H1 (cell line): ENCODE results near the gene CALHM3. TPM values are rescaled to one million over a fixed set of nuclear protein-coding genes. Genes with fewer than 3 reads are reported as not detected.

Experiments used
- CTCF ChIA-PET: fragments of 300-600 bp; sonication (Branson Sonifier 250); formaldehyde crosslinking; loops from one replicate; lab custom pipeline; 2021; ENCODE audit not compliant: partially characterized antibody; lab: Charles Lee
- POLR2A ChIA-PET: fragments of 300-600 bp; sonication (Branson Sonifier 250); formaldehyde crosslinking; loops from one replicate; lab custom pipeline; 2021; ENCODE audit warnings: inconsistent platforms; ENCODE audit not compliant: partially characterized antibody; lab: Charles Lee
- DNase-seq, 2 experiments: peaks; one replicate each; pipeline versions ENCODE4 v3.0.0 to v3.0.0-alpha.2; 2010 to 2022; ENCODE audit warnings: low spot score in 2 of 2, low read depth in 1 of 2, mixed read lengths in 1 of 2
- FAIRE-seq: peaks from 2 replicates; lab custom pipeline; 2011; peaks lifted over from hg19 to GRCh38; lab: Jason Lieb, UNC
- H2AFZ ChIP-seq: 2 replicates; pipeline ENCODE4 v1.8.1; 2012; ENCODE audit warnings: low read length, inconsistent platforms
- H2AK5ac ChIP-seq: 2 replicates; pipeline ENCODE4 v1.6.1; 2013; ENCODE audit warnings: low read depth, low read length
- H2BK120ac ChIP-seq: replicated peaks from 2 replicates; pipeline ENCODE3; 2013; ENCODE audit warnings: low read depth, low read length, inconsistent platforms
- H2BK12ac ChIP-seq: 2 replicates; pipeline ENCODE4 v1.6.1; 2013; ENCODE audit warnings: low read depth, low read length
- H2BK15ac ChIP-seq: 2 replicates; pipeline ENCODE4 v1.6.1; 2013; ENCODE audit warnings: low read length
- H2BK20ac ChIP-seq: 2 replicates; pipeline ENCODE4 v1.6.1; 2013; ENCODE audit warnings: low read length
- H2BK5ac ChIP-seq: 2 replicates; pipeline ENCODE4 v1.6.1; 2013; ENCODE audit warnings: low read depth, low read length
- H3K14ac ChIP-seq: 2 replicates; pipeline ENCODE4 v1.6.1; 2013; ENCODE audit warnings: inconsistent platforms; ENCODE audit not compliant: insufficient read length
- H3K18ac ChIP-seq: 2 replicates; pipeline ENCODE4 v1.6.1; 2013; ENCODE audit warnings: low read length; ENCODE audit errors: extremely low read depth
- H3K23ac ChIP-seq: 2 replicates; pipeline ENCODE4 v1.6.1; 2013; ENCODE audit warnings: inconsistent platforms; ENCODE audit not compliant: insufficient read length
- H3K23me2 ChIP-seq: 2 replicates; pipeline ENCODE4 v1.6.1; 2013; ENCODE audit warnings: low read depth, low read length
- H3K27ac ChIP-seq: 2 replicates; pipeline ENCODE4 v1.6.1; 2011; ENCODE audit warnings: low read depth, low read length, inconsistent platforms
- H3K27me3 ChIP-seq, 4 experiments: replicated peaks in 1 of 4; 1 replicate in 1 of 4; 2 replicates in 3 of 4; pipeline versions ENCODE4 v1.6.1 to v1.8.1; 2011 to 2013; ENCODE audit warnings: low read length in 3 of 4, mild to moderate bottlenecking in 3 of 4, inconsistent platforms in 2 of 4, mixed read lengths in 2 of 4, moderate library complexity in 1 of 4; ENCODE audit not compliant: control insufficient read depth in 3 of 4, insufficient read depth in 3 of 4; ENCODE audit errors: extremely low read depth in 1 of 4
- H3K36me3 ChIP-seq, 4 experiments: 2 replicates each; pipeline versions ENCODE4 v1.6.1 to v1.8.1; 2011 to 2013; ENCODE audit warnings: mild to moderate bottlenecking in 4 of 4, low read length in 3 of 4, moderate library complexity in 2 of 4, control low read depth in 1 of 4, inconsistent platforms in 1 of 4; ENCODE audit not compliant: insufficient read depth in 4 of 4, control insufficient read depth in 2 of 4
- H3K4ac ChIP-seq: replicated peaks from 2 replicates; pipeline ENCODE3; 2013; ENCODE audit warnings: low read length, low read depth, mixed read lengths, inconsistent platforms; ENCODE audit not compliant: insufficient read length
- H3K4me1 ChIP-seq, 4 experiments: replicated peaks in 1 of 4; 1 replicate in 1 of 4; 2 replicates in 3 of 4; pipeline versions ENCODE4 v1.6.1 to v1.8.1; 2011 to 2013; ENCODE audit warnings: low read length in 3 of 4, inconsistent platforms in 2 of 4, mixed read lengths in 1 of 4; ENCODE audit not compliant: insufficient read depth in 4 of 4, control insufficient read depth in 3 of 4
- H3K4me2 ChIP-seq, 2 experiments: 2 replicates each; pipeline versions ENCODE4 v1.6.1 to v1.8.1; 2011 to 2013; ENCODE audit warnings: low read depth in 2 of 2, low read length in 2 of 2, control low read depth in 1 of 2, inconsistent platforms in 1 of 2, mild to moderate bottlenecking in 1 of 2; ENCODE audit not compliant: insufficient read depth in 1 of 2
- H3K4me3 ChIP-seq, 4 experiments: fragments of 200-600, 300-600 bp in 1 of 4; sonication (generic), shearing (Covaris generic), sonication (Bioruptor Twin) in 1 of 4; 2 replicates each; pipeline versions ENCODE4 v1.5.1 to v1.8.1; 2011 to 2016; ENCODE audit warnings: low read length in 4 of 4, low read depth in 3 of 4, control low read depth in 2 of 4, inconsistent platforms in 2 of 4, mild to moderate bottlenecking in 2 of 4, mixed read lengths in 1 of 4, moderate library complexity in 1 of 4; ENCODE audit not compliant: insufficient read depth in 2 of 4; ENCODE audit errors: extremely low read depth in 1 of 4
- H3K56ac ChIP-seq: replicated peaks from 2 replicates; pipeline ENCODE3; 2013; ENCODE audit warnings: low read depth, mild to moderate bottlenecking, mixed read lengths, low read length, inconsistent platforms; ENCODE audit not compliant: insufficient read length
- H3K79me1 ChIP-seq: 2 replicates; pipeline ENCODE4 v1.6.1; 2013; ENCODE audit warnings: low read depth, low read length, control low read depth
- H3K79me2 ChIP-seq, 2 experiments: 2 replicates each; pipeline versions ENCODE4 v1.6.1 to v1.8.1; 2012 to 2013; ENCODE audit warnings: low read length in 2 of 2, mild to moderate bottlenecking in 2 of 2, inconsistent platforms in 1 of 2; ENCODE audit not compliant: insufficient read depth in 2 of 2, control insufficient read depth in 1 of 2
- H3K9ac ChIP-seq, 4 experiments: replicated peaks in 1 of 4; 1 replicate in 1 of 4; 2 replicates in 3 of 4; pipeline versions ENCODE4 v1.6.1 to v1.8.1; 2011 to 2013; ENCODE audit warnings: low read depth in 3 of 4, low read length in 3 of 4, control low read depth in 2 of 4, mild to moderate bottlenecking in 2 of 4, moderate library complexity in 2 of 4, inconsistent platforms in 1 of 4; ENCODE audit errors: extremely low read depth in 1 of 4
- H3K9me3 ChIP-seq, 2 experiments: 2 replicates each; pipeline versions ENCODE4 v1.6.1 to v1.8.1; 2012 to 2013; ENCODE audit warnings: mild to moderate bottlenecking in 2 of 2, moderate library complexity in 2 of 2, control low read depth in 1 of 2, inconsistent platforms in 1 of 2, low read depth in 1 of 2, low read length in 1 of 2, mixed read lengths in 1 of 2; ENCODE audit not compliant: insufficient read depth in 2 of 2
- H4K20me1 ChIP-seq, 2 experiments: replicated peaks in 1 of 2; 2 replicates each; pipeline versions ENCODE3 to v1.8.1; 2011 to 2013; ENCODE audit warnings: inconsistent platforms in 2 of 2, low read length in 2 of 2, mild to moderate bottlenecking in 1 of 2; ENCODE audit not compliant: insufficient read depth in 2 of 2, control insufficient read depth in 1 of 2
- H4K5ac ChIP-seq: 2 replicates; pipeline ENCODE4 v1.6.1; 2013; ENCODE audit warnings: low read length, low read depth, mixed read lengths, inconsistent platforms; ENCODE audit not compliant: insufficient read length
- H4K8ac ChIP-seq: 2 replicates; pipeline ENCODE4 v1.8.0; 2013; ENCODE audit warnings: mild to moderate bottlenecking, moderate library complexity, low read length, inconsistent platforms; ENCODE audit not compliant: insufficient read depth; ENCODE audit errors: extremely low read depth
- H4K91ac ChIP-seq: replicated peaks from 2 replicates; pipeline ENCODE3; 2013; ENCODE audit warnings: low read length, mixed read lengths, inconsistent platforms; ENCODE audit not compliant: insufficient read length
- ATF2 ChIP-seq: IDR thresholded peaks from 2 replicates; pipeline ENCODE4 v1.6.1; 2012; ENCODE audit warnings: low read length, inconsistent platforms
- BACH1 ChIP-seq: IDR thresholded peaks from 2 replicates; pipeline ENCODE4 v1.6.1; 2012; ENCODE audit warnings: low read length, improper control_type of control experiment
- CEBPB ChIP-seq: IDR thresholded peaks from 2 replicates; pipeline ENCODE4 v1.6.1; 2012; ENCODE audit warnings: low read depth, low read length
- EP300 ChIP-seq, 2 experiments: IDR thresholded peaks; 1 replicate in 1 of 2; 2 replicates in 1 of 2; pipeline ENCODE4 v1.6.1; 2011 to 2012; ENCODE audit warnings: low read depth in 2 of 2, low read length in 2 of 2, mild to moderate bottlenecking in 2 of 2, borderline replicate concordance in 1 of 2, inconsistent platforms in 1 of 2, moderate library complexity in 1 of 2
- EZH2 ChIP-seq: fragments of 200-600 bp; sonication (generic); IDR thresholded peaks from 2 replicates; pipeline ENCODE4 v1.7.1; 2012; ENCODE audit warnings: low read depth, mild to moderate bottlenecking, moderate library complexity, low read length, inconsistent platforms; ENCODE audit not compliant: severe bottlenecking
- JUND ChIP-seq: IDR thresholded peaks from 2 replicates; pipeline ENCODE4 v1.6.1; 2011; ENCODE audit warnings: mild to moderate bottlenecking, improper control_type of control experiment, low read length
- RBBP5 ChIP-seq: IDR thresholded peaks from 2 replicates; pipeline ENCODE4 v1.7.1; 2012; ENCODE audit warnings: low read depth, mild to moderate bottlenecking, inconsistent platforms, low read length, moderate library complexity, borderline replicate concordance
- RFX5 ChIP-seq: IDR thresholded peaks from 2 replicates; pipeline ENCODE4 v1.6.1; 2011; ENCODE audit warnings: low read depth, low read length, improper control_type of control experiment, borderline replicate concordance
- SIN3A ChIP-seq, 2 experiments: IDR thresholded peaks in 1 of 2; conservative IDR thresholded peaks in 1 of 2; 2 replicates each; pipeline ENCODE4 v1.6.1; 2011 to 2012; ENCODE audit warnings: low read length in 2 of 2, improper control_type of control experiment in 1 of 2, low read depth in 1 of 2, mild to moderate bottlenecking in 1 of 2
- SP4 ChIP-seq: IDR thresholded peaks from 2 replicates; pipeline ENCODE4 v1.6.1; 2012; ENCODE audit warnings: low read length, inconsistent platforms
- TBP ChIP-seq: IDR thresholded peaks from 2 replicates; pipeline ENCODE4 v1.6.1; 2011; ENCODE audit warnings: low read depth, low read length, improper control_type of control experiment
- TCF12 ChIP-seq: IDR thresholded peaks from 2 replicates; pipeline ENCODE4 v1.6.1; 2011; ENCODE audit warnings: low read depth, mild to moderate bottlenecking, low read length
- ZNF274 ChIP-seq: IDR thresholded peaks from 2 replicates; pipeline ENCODE4 v1.7.0; 2012; ENCODE audit warnings: low read length, borderline replicate concordance; ENCODE audit errors: extremely low read depth
- WGBS, 2 experiments: shearing (Covaris generic) in 1 of 2; methylation state at CpG; one replicate each; pipeline versions ENCODE4 v1.1.6 to v1.1.7; 2013 to 2015; ENCODE audit warnings: low lambda C conversion rate in 2 of 2, mixed read lengths in 2 of 2, inconsistent platforms in 1 of 2, low coverage in 1 of 2, missing lambda C conversion rate in 1 of 2; ENCODE audit not compliant: insufficient replicate concordance in 2 of 2, insufficient coverage in 1 of 2, insufficient read length in 1 of 2; ENCODE audit errors: extremely low coverage in 1 of 2, missing lambda C conversion rate in 1 of 2; 5-methylcytosine and 5-hydroxymethylcytosine counted together
- polyA plus RNA-seq, 7 experiments: library from polyadenylated mRNA; depleted of rRNA in 3 of 7; stranded (reverse) in 5 of 7; unstranded in 2 of 7; fragments of >200 nt in 5 of 7; fragments of 200-250 nt in 2 of 7; gene quantifications; 1 replicate in 5 of 7; 2 replicates in 1 of 7; 4 replicates in 1 of 7; pipeline versions ENCODE4 v1.2.1 to v1.2.3, GENCODE V29; 2011 to 2013; ENCODE audit warnings: missing spikeins in 2 of 7, mixed read lengths in 2 of 7
- total RNA-seq: library from RNA; stranded (reverse); fragmentation: NEBNext Ultra II Directional; extraction: Animal tissue kit (Norgen Biotek cat#: 25700); gene quantifications from 2 replicates; pipeline ENCODE4 v1.2.1, GENCODE V29; 2021

Gene CALHM3
- total and polyA plus RNA-seq, 2 of the 8 experiments (the other 6 are each of a cell fraction or from before 2014, with no cell fraction given), result 0.17 to 0.60 TPM

- no peaks in the 10 kb centered on the region for H3K36me3 ChIP-seq
- H3K56ac ChIP-seq, result no peak overlapping the region
- no peak for DNase-seq
- H3K14ac ChIP-seq, result no peak overlapping the region
- no peak overlapping the region for H4K8ac ChIP-seq
- H2BK12ac ChIP-seq, result no peak overlapping the region
- H3K4ac ChIP-seq, result no peak overlapping the region
- no peak for FAIRE-seq
- H2BK5ac ChIP-seq, result no peak overlapping the region
- no peaks in the 10 kb centered on the region for H3K79me2 ChIP-seq
- no peak overlapping the region for H3K9ac ChIP-seq
- H2BK15ac ChIP-seq, result no peak overlapping the region
- H2BK20ac ChIP-seq, result no peak overlapping the region
- ChIA-PET CTCF (interaction anchor here (0.7 to 5.1 kb wide), 3 partner anchors 14 to 657 kb away, joined by 3 to 71 read pairs (median 39); partner anchors contain the start of gene CALHM1), POLR2A (interaction anchor here (3.0 kb wide), 1 partner anchor 11 kb away, joined by 11 read pairs; no protein-coding TSS in a partner anchor)
- no peak overlapping the region for H3K4me2 ChIP-seq
- no peak overlapping the region for H4K5ac ChIP-seq
- H3K27me3 ChIP-seq, result peaks cover 0 to 3% (median 2%) of the 10 kb centered on the region in 4 experiments; a peak in 4 of 7 replicates
- no peaks in the 10 kb centered on the region; a peak in 2 of 7 replicates for H3K4me1 ChIP-seq
- no peaks in the 10 kb centered on the region for H3K9me3 ChIP-seq
- no peak overlapping the region for H3K18ac ChIP-seq
- no peak overlapping the region for H2AFZ ChIP-seq
- no peak overlapping the region for H2BK120ac ChIP-seq
- H3K4me3 ChIP-seq, result no peak overlapping the region
- H4K91ac ChIP-seq, result no peak overlapping the region
- peaks cover 1% of the 10 kb centered on the region; the same call in 1 of the 2 replicates for H3K23me2 ChIP-seq
- no peaks in the 10 kb centered on the region for H4K20me1 ChIP-seq
- no peak overlapping the region for H3K27ac ChIP-seq
- H3K23ac ChIP-seq, result no peak overlapping the region
- no peaks in the 10 kb centered on the region for H3K79me1 ChIP-seq
- no peak overlapping the region for H2AK5ac ChIP-seq
- 75% methylated on average over 2 of the region's 2 CpGs; no CpG with 5 or more reads in 1 of the 2 experiments for WGBS, 2 experiments
- TF ChIP-seq BACH1, result no peak
- no peak for TF ChIP-seq CEBPB
- TF ChIP-seq ZNF274, result no peak
- no peak for TF ChIP-seq TBP
- TF ChIP-seq SP4, result no peak
- TF ChIP-seq RFX5, result no peak
- no peak for TF ChIP-seq EP300 (IDR thresholded peaks at IDR 0.05; ENCODE audit: borderline replicate concordance in 1 of 2, low read depth in 2 of 2, low read length in 2 of 2)
- no peak for TF ChIP-seq RBBP5
- TF ChIP-seq JUND, result no peak
- no peak for TF ChIP-seq TCF12
- TF ChIP-seq SIN3A (conservative IDR thresholded peaks at IDR 0.05 in 1 of 2, IDR thresholded peaks at IDR 0.05 in 1 of 2; ENCODE audit: low read depth in 1 of 2, low read length in 2 of 2), result no peak
- no peak for TF ChIP-seq ATF2
- no peak for TF ChIP-seq EZH2
These were observed 8.3 kb upstream of the CALHM3 start for GRCh38 chr10:103487410-103487708.
